ENCODE results near the gene PDE10A.

PDE10A gene

DNA sequence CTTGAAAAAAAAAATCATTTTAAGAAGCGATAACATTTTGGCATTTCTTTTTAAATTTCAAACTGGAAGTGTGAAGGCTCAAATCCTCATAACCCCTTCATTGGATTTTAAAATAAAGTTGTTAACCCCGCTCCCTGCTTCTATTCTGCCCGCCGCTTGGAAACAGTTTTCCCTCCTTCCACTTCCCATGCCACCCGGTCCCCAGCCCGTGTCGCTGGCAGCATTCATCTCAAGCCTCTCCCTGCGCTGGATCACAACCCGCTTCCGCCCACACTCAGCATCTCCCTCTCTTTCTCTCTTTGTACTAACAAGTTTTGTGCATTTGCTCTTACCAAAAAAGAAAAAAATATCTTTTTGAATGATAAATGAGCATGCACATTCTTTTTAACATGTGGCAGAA is 15.4 kb upstream of the PDE10A start:
- Histone ChIP-seq H3K27ac (ENCODE audit: low read length, poor library complexity, severe bottlenecking) (no peak overlapping the region), H3K4ac (ENCODE audit: low read depth in 1 of 2, low read length in 2 of 2) (no peak overlapping the region), H3K4me2 (ENCODE audit: low read length, poor library complexity, severe bottlenecking) (no peak overlapping the region), H3K4me3 (ENCODE audit: insufficient read depth in 1 of 2, low read depth in 1 of 2, low read length in 2 of 2) (no peak overlapping the region), H2AFZ (ENCODE audit: low read depth, low read length) (no peak overlapping the region), H3K14ac (ENCODE audit: low read length in 2 of 2) (no peak overlapping the region), H2BK120ac (ENCODE audit: low read depth, low read length) (no peak overlapping the region), H3K18ac (ENCODE audit: low read depth in 1 of 2, low read length in 2 of 2) (no peak overlapping the region), H2BK5ac (ENCODE audit: low read depth, low read length, poor library complexity, severe bottlenecking) (no peak overlapping the region), H4K8ac (ENCODE audit: low read length) (no peak overlapping the region), H3K79me1 (replicated peaks; ENCODE audit: low read length, poor library complexity, severe bottlenecking) (no peaks in the 10 kb centered on the region), H3K23ac (ENCODE audit: low read length in 2 of 2) (no peak overlapping the region), H3K4me1 (ENCODE audit: control insufficient read depth, insufficient read depth, low read depth, low read length) (peaks cover 16% of the 10 kb centered on the region), H3K9ac (ENCODE audit: low read length) (no peak overlapping the region), H3K27me3 (ENCODE audit: control insufficient read depth in 1 of 2, insufficient read depth in 1 of 2, low read length in 2 of 2) (peaks cover 0 to 15% of the 10 kb centered on the region in 2 experiments), H4K91ac (ENCODE audit: low read length) (no peak overlapping the region), H2BK15ac (ENCODE audit: low read depth, poor library complexity, severe bottlenecking) (no peak overlapping the region), H2BK12ac (ENCODE audit: low read length in 2 of 2) (no peak overlapping the region), H3K36me3 (ENCODE audit: control insufficient read depth in 1 of 2, insufficient read depth in 2 of 2, low read depth in 1 of 2, low read length in 2 of 2) (no peaks in the 10 kb centered on the region), H3K9me3 (ENCODE audit: control insufficient read depth, low read length) (no peaks in the 10 kb centered on the region), H2AK5ac (ENCODE audit: low read length, severe bottlenecking) (no peak overlapping the region)
- WGBS: 98% methylated on average over 10 of the region's 10 CpGs
- DNase-seq: no peak

DNA sequence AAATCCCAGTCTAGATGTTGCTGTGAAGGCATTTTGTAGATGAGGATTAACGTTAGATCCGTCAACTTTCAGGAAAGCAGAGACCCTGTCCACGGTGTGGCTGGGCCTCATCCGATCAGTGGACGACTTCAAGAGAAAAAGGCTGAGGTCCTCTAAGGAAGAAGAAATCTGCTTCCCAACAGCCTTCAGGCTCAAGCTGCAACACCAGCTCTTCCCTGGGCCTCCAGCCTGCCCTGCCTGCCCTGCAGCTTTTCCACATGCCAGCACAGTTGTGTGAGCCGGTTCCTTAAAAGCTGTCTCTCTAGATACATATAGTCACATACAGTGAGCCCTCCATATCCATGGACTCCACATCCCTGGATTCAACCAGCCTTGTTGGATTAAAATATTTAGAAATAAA is 14.1 kb upstream of the PDE10A start:
- WGBS: 91% methylated on average over 6 of the region's 6 CpGs
- H2AK5ac ChIP-seq (ENCODE audit: low read length, severe bottlenecking): no peak overlapping the region
- no peak overlapping the region for H4K91ac ChIP-seq (ENCODE audit: low read length)
- no peak overlapping the region for H2AFZ ChIP-seq (ENCODE audit: low read depth, low read length)
- no peak overlapping the region for H3K4ac ChIP-seq (ENCODE audit: low read depth in 1 of 2, low read length in 2 of 2)
- H3K23ac ChIP-seq (ENCODE audit: low read length in 2 of 2): no peak overlapping the region
- no peak overlapping the region for H3K9ac ChIP-seq (ENCODE audit: low read length)
- peaks cover 0 to 15% of the 10 kb centered on the region in 2 experiments for H3K27me3 ChIP-seq (ENCODE audit: control insufficient read depth in 1 of 2, insufficient read depth in 1 of 2, low read length in 2 of 2)
- H2BK5ac ChIP-seq (ENCODE audit: low read depth, low read length, poor library complexity, severe bottlenecking): no peak overlapping the region
- peaks cover 16% of the 10 kb centered on the region for H3K4me1 ChIP-seq (ENCODE audit: control insufficient read depth, insufficient read depth, low read depth, low read length)
- no peak overlapping the region for H3K4me3 ChIP-seq (ENCODE audit: insufficient read depth in 1 of 2, low read depth in 1 of 2, low read length in 2 of 2)
- H3K27ac ChIP-seq (ENCODE audit: low read length, poor library complexity, severe bottlenecking): no peak overlapping the region
- no peaks in the 10 kb centered on the region for H3K9me3 ChIP-seq (ENCODE audit: control insufficient read depth, low read length)
- no peak overlapping the region for H3K18ac ChIP-seq (ENCODE audit: low read depth in 1 of 2, low read length in 2 of 2)
- no peak for DNase-seq
- H3K79me1 ChIP-seq (replicated peaks; ENCODE audit: low read length, poor library complexity, severe bottlenecking): no peaks in the 10 kb centered on the region
- H3K14ac ChIP-seq (ENCODE audit: low read length in 2 of 2): no peak overlapping the region
- H3K36me3 ChIP-seq (ENCODE audit: control insufficient read depth in 1 of 2, insufficient read depth in 2 of 2, low read depth in 1 of 2, low read length in 2 of 2): no peaks in the 10 kb centered on the region
- no peak overlapping the region for H2BK120ac ChIP-seq (ENCODE audit: low read depth, low read length)
- no peak overlapping the region for H2BK15ac ChIP-seq (ENCODE audit: low read depth, poor library complexity, severe bottlenecking)
- H3K4me2 ChIP-seq (ENCODE audit: low read length, poor library complexity, severe bottlenecking): no peak overlapping the region
- H4K8ac ChIP-seq (ENCODE audit: low read length): no peak overlapping the region
- H2BK12ac ChIP-seq (ENCODE audit: low read length in 2 of 2): no peak overlapping the region

DNA sequence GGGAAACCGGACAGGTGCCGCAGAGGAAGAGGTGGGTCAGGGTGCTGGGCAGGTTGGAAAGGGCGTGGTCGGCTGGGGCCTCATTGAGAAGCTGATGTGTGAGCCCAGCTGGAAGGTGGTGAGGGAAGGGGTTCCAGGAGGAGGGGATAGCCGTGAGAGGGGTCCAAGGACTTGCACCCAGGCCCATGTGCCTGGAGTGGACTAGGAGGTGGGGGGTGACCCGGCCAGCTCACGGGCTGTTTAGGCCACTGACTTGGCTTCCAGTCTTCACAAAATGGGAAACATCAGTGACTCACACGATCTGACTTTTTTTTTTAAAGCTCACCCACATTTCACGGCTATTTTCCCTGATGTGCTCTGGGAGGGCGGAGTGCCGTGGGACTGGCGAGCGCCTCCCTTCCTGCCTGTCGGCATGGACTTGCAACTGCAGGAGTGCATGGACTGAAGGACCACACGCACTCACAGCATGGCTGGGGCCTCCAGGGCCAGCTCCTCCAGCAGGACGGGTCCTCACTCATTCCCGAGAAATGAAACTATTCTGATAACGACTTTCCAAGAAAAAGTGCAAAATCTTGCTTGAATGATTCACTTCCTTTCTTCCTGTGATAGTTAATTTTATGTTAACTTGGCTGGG is 13.5 kb upstream of the PDE10A start:
- H3K27ac ChIP-seq (ENCODE audit: low read length, poor library complexity, severe bottlenecking): no peak overlapping the region
- 78% methylated on average over 18 of the region's 18 CpGs for WGBS
- no peak overlapping the region for H2BK12ac ChIP-seq (ENCODE audit: low read length in 2 of 2)
- H3K9me3 ChIP-seq (ENCODE audit: control insufficient read depth, low read length): no peaks in the 10 kb centered on the region
- H3K14ac ChIP-seq (ENCODE audit: low read length in 2 of 2): no peak overlapping the region
- H3K4ac ChIP-seq (ENCODE audit: low read depth in 1 of 2, low read length in 2 of 2): no peak overlapping the region
- no peaks in the 10 kb centered on the region for H3K36me3 ChIP-seq (ENCODE audit: control insufficient read depth in 1 of 2, insufficient read depth in 2 of 2, low read depth in 1 of 2, low read length in 2 of 2)
- H3K79me1 ChIP-seq (replicated peaks; ENCODE audit: low read length, poor library complexity, severe bottlenecking): no peaks in the 10 kb centered on the region
- no peak overlapping the region for H3K18ac ChIP-seq (ENCODE audit: low read depth in 1 of 2, low read length in 2 of 2)
- peaks cover 16% of the 10 kb centered on the region for H3K4me1 ChIP-seq (ENCODE audit: control insufficient read depth, insufficient read depth, low read depth, low read length)
- H2AK5ac ChIP-seq (ENCODE audit: low read length, severe bottlenecking): no peak overlapping the region
- no peak overlapping the region for H2BK15ac ChIP-seq (ENCODE audit: low read depth, poor library complexity, severe bottlenecking)
- H3K23ac ChIP-seq (ENCODE audit: low read length in 2 of 2): no peak overlapping the region
- peak; percentile 37 for DNase-seq
- H4K8ac ChIP-seq (ENCODE audit: low read length): no peak overlapping the region
- peaks cover 0 to 15% of the 10 kb centered on the region in 2 experiments for H3K27me3 ChIP-seq (ENCODE audit: control insufficient read depth in 1 of 2, insufficient read depth in 1 of 2, low read length in 2 of 2)
- H3K4me3 ChIP-seq (ENCODE audit: insufficient read depth in 1 of 2, low read depth in 1 of 2, low read length in 2 of 2): no peak overlapping the region
- no peak overlapping the region for H2AFZ ChIP-seq (ENCODE audit: low read depth, low read length)
- no peak overlapping the region for H3K4me2 ChIP-seq (ENCODE audit: low read length, poor library complexity, severe bottlenecking)
- H2BK120ac ChIP-seq (ENCODE audit: low read depth, low read length): no peak overlapping the region
- H4K91ac ChIP-seq (ENCODE audit: low read length): no peak overlapping the region
- H3K9ac ChIP-seq (ENCODE audit: low read length): no peak overlapping the region
- no peak overlapping the region for H2BK5ac ChIP-seq (ENCODE audit: low read depth, low read length, poor library complexity, severe bottlenecking)

DNA sequence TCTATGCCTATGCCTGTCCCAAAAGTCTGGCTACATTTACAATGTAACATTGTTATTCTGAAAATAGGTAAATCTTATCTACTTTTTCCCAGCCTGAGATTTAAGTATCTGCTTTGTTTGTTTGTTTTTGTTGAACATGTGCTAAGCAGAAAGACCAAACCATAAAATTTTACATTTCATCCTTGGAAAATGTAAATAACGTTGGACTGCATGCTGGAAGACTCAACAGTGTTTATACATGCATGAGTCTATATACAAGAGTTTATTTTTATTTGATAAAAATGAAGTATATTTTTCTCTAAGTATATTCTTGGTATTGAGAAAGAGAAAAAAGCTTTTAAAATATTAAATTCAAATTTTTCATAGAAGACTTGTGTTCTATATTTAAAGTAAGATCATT is 12.1 kb upstream of the PDE10A start:
- no peaks in the 10 kb centered on the region for H3K36me3 ChIP-seq (ENCODE audit: control insufficient read depth in 1 of 2, insufficient read depth in 2 of 2, low read depth in 1 of 2, low read length in 2 of 2)
- no peak overlapping the region for H2BK120ac ChIP-seq (ENCODE audit: low read depth, low read length)
- H3K4me2 ChIP-seq (ENCODE audit: low read length, poor library complexity, severe bottlenecking): no peak overlapping the region
- no peak overlapping the region for H3K14ac ChIP-seq (ENCODE audit: low read length in 2 of 2)
- peaks cover 16% of the 10 kb centered on the region for H3K4me1 ChIP-seq (ENCODE audit: control insufficient read depth, insufficient read depth, low read depth, low read length)
- H3K18ac ChIP-seq (ENCODE audit: low read depth in 1 of 2, low read length in 2 of 2): no peak overlapping the region
- no peaks in the 10 kb centered on the region for H3K79me1 ChIP-seq (replicated peaks; ENCODE audit: low read length, poor library complexity, severe bottlenecking)
- no peak overlapping the region for H3K9ac ChIP-seq (ENCODE audit: low read length)
- H3K4ac ChIP-seq (ENCODE audit: low read depth in 1 of 2, low read length in 2 of 2): no peak overlapping the region
- no peak overlapping the region for H2BK15ac ChIP-seq (ENCODE audit: low read depth, poor library complexity, severe bottlenecking)
- no peak overlapping the region for H2BK5ac ChIP-seq (ENCODE audit: low read depth, low read length, poor library complexity, severe bottlenecking)
- H4K91ac ChIP-seq (ENCODE audit: low read length): no peak overlapping the region
- no CpG with 5 or more reads among the region's 1 CpG for WGBS
- no peak overlapping the region for H3K27ac ChIP-seq (ENCODE audit: low read length, poor library complexity, severe bottlenecking)
- DNase-seq: no peak
- H2AFZ ChIP-seq (ENCODE audit: low read depth, low read length): no peak overlapping the region
- no peak overlapping the region for H2AK5ac ChIP-seq (ENCODE audit: low read length, severe bottlenecking)
- no peak overlapping the region for H3K4me3 ChIP-seq (ENCODE audit: insufficient read depth in 1 of 2, low read depth in 1 of 2, low read length in 2 of 2)
- no peak overlapping the region for H4K8ac ChIP-seq (ENCODE audit: low read length)
- no peak overlapping the region for H2BK12ac ChIP-seq (ENCODE audit: low read length in 2 of 2)
- no peaks in the 10 kb centered on the region for H3K9me3 ChIP-seq (ENCODE audit: control insufficient read depth, low read length)
- H3K23ac ChIP-seq (ENCODE audit: low read length in 2 of 2): no peak overlapping the region
- H3K27me3 ChIP-seq (ENCODE audit: control insufficient read depth in 1 of 2, insufficient read depth in 1 of 2, low read length in 2 of 2): peaks cover 0 to 22% of the 10 kb centered on the region in 2 experiments
